ENCODE results near the gene RAB6A. TPM values are rescaled to one million over a fixed set of nuclear protein-coding genes. Genes with fewer than 3 reads are reported as not detected.
"Not testable (repeated sequence)": the region's sequence is repeated elsewhere in the genome, so short reads cannot be mapped to it uniquely, and the experiment has no call there.

RAB6A gene
- total RNA-seq, 4 donors from 2014 or later, result 107 to 145 (median 118) TPM

DNA sequence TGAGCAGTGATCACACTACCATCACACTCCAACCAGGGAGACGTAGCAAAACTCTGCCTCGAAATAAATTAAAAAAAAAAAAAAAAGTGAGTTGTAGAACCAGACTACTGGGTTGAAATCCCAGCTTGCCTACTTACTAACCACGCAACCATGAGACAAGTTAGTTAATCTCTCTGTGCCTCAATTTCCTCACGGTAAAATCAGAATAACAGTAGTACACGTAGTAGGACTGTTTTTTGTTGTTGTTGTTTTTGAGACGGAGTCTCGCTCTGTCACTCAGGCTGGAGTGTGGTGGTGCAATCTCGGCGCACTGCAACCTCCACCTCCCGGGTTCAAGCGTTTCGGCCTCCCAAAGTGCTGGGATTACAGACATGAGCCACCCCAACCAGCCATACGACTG, 14.2 kb downstream of the RAB6A start:
- TF ChIP-seq, protein P1, sequence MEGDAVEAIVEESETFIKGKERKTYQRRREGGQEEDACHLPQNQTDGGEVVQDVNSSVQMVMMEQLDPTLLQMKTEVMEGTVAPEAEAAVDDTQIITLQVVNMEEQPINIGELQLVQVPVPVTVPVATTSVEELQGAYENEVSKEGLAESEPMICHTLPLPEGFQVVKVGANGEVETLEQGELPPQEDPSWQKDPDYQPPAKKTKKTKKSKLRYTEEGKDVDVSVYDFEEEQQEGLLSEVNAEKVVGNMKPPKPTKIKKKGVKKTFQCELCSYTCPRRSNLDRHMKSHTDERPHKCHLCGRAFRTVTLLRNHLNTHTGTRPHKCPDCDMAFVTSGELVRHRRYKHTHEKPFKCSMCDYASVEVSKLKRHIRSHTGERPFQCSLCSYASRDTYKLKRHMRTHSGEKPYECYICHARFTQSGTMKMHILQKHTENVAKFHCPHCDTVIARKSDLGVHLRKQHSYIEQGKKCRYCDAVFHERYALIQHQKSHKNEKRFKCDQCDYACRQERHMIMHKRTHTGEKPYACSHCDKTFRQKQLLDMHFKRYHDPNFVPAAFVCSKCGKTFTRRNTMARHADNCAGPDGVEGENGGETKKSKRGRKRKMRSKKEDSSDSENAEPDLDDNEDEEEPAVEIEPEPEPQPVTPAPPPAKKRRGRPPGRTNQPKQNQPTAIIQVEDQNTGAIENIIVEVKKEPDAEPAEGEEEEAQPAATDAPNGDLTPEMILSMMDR (IDR thresholded peaks at IDR 0.05), result no peak
- DNase-seq (ENCODE audit: low spot score) (no peak), ATAC-seq (ENCODE audit: low FRiP score) (no peak)

DNA sequence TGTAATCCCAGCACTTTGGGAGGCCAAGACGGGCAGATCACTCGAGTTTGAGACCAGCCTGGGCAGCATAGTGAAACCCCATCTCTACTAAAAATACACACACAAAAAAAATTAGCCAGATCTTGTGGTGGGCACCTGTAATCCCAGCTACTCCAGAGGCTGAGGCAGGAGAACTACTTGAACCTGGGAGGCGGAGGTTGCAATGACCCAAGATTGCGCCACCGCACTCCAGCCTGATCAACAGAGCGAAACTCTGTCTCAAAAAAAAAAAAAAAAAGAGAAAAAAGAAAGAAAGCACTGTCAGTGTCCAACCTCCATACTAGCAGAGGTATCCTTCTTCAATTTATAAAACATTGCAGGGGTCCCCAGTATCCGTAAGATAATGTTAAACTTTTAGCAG, 17.8 kb downstream of the RAB6A start:
- ATAC-seq (ENCODE audit: low FRiP score) (no peak), DNase-seq (ENCODE audit: low spot score) (no peak)
- TF ChIP-seq, protein P1 (IDR thresholded peaks at IDR 0.05), result no peak

DNA sequence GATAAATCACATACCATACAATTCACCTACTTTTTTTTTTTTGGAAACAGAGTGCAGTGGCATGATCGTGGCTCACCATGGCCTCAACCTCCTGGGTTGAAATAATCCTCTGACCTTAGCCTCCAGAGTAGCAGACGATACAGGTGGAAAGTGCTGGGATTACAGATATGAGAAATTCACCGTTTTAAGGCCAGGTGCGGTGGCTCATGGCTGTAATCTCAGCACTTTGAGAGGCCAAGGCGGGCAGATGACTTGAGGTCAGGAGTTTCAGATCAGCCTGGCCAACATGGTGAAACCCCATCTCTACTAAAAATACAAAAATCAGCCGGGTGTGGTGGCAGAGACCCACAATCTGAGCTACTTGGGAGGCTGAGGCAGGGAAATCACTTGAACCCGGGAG, 24.9 kb downstream of the RAB6A start:
- not testable (repeated sequence) for ATAC-seq (ENCODE audit: low FRiP score); DNase-seq (ENCODE audit: low spot score)

DNA sequence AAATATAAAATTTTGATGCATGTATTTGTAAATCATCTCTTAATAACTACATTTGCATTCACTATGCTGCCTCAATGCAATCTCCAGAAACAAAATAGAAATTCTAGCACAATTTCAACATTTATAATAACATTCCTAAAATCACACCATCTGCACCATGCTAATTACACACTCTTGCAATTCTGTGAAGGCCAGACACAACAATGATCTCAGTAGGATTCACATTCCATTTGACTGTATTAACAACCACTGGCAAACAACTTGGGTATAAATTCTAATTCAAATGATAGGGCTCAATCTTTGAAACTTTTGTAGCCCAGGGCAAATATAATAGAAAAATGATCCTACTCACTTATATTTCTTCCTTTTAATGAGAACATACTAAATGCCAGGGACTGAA, 25.9 kb downstream of the RAB6A start:
- TF ChIP-seq, protein P1 (IDR thresholded peaks at IDR 0.05), result no peak
- no peak for ATAC-seq (ENCODE audit: low FRiP score)

GRCh38 chr11:73734011-73734410, 26.9 kb downstream of the RAB6A start:
- DNase-seq (ENCODE audit: low spot score), result not testable (repeated sequence)

More for the DNA sequence above, 25.9 kb downstream of the RAB6A start:
- no peak for DNase-seq (ENCODE audit: low spot score)

DNA sequence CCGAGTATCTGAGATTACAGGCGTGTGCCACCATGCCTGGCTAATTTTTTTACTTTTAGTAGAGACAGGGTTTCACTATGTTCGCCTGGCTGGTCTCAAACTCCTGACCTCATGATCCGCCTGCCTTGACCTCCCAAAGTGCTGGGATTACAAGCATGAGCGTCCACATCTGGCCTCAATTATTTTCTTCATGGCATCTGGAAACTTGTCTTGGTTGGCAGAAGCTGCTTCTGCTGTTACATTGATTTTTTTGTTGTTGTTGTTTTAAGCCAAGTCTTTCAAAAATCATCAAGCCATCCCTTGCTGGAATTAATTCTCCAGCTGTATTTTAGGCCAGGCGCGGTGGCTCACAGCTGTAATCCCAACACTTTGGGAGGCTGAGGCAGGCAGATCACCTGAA, 27.9 kb downstream of the RAB6A start:
- DNase-seq (ENCODE audit: low spot score); ATAC-seq (ENCODE audit: low FRiP score): not testable (repeated sequence)

More at GRCh38 chr11:73734011-73734410, 26.9 kb downstream of the RAB6A start:
- ATAC-seq (ENCODE audit: low FRiP score), result not testable (repeated sequence)

DNA sequence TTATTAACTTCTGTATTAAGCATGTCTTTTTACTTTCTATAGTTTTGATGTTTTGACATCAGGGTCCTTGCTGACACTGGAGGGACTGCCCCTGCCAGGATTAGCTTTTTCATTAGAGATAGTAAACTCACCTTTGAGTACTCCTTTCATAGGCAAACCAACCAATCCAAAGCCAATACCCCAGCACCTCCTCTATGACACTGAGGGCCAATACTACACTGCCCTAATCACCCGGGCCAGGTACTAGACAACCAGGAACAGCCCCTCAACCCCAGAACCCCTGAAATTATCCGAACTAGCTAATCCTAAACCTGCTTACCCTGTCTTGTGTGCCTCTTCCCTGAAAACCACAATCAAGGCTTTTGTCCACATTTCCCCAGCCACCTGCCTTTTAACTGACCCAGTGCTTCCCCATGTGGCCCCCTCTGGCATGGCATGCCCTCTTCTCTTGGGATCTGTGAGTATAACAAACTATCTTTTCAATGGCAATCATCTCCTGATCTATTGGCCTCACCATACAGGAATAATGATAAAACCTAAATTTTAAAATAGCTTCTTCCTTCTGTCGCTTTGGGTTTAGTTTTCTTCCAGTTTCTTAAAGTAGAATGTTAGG, 31.2 kb downstream of the RAB6A start:
- TF ChIP-seq, protein P1 (IDR thresholded peaks at IDR 0.05), result no peak
- no peak for ATAC-seq (ENCODE audit: low FRiP score)
- no peak for DNase-seq (ENCODE audit: low spot score)

DNA sequence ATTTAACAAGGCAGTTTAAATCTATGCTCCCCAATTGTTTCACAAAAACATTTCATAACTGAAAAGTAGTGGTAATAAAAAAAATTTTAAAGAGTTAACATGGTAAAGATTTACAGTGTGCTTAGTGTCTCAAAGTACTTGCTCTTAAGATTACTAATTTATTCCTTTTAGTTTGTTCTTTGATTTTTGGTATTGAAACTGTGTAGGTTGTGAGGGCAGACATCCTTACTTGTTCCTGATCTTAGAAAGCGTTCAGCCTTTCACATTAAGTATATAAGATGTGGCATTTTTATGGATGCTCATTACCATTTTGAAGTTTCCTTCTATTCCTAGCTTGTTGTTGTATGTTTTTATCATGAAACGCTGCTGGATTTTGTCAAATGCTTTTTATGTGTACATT, 32.9 kb downstream of the RAB6A start:
- TF ChIP-seq, protein P1 (IDR thresholded peaks at IDR 0.05), result no peak
- ATAC-seq (ENCODE audit: low FRiP score) (no peak), DNase-seq (ENCODE audit: low spot score) (no peak)

- TF ChIP-seq, protein P1 (IDR thresholded peaks at IDR 0.05), result no peak
- DNase-seq (ENCODE audit: low spot score), result no peak
- no peak for ATAC-seq (ENCODE audit: low FRiP score)
Observed at GRCh38 chr11:73726825-73727224, 34.0 kb downstream of the RAB6A start.

All from omental fat pad (tissue), 4 donors.